ENCODE results near the gene TELO2.
A peak's percentile ranks its signal among the peaks of the same experiment; 100 is the strongest.
"Not testable (repeated sequence)": the region's sequence is repeated elsewhere in the genome, so short reads cannot be mapped to it uniquely, and the experiment has no call there.

TELO2 gene

GRCh38 chr16:1475552-1476114, 17.5 kb upstream of the TELO2 start:
- Histone ChIP-seq H3K4me3 (ENCODE audit: low read depth, low read length) (peak overlapping the region; percentile 88), H3K36me3 (peaks cover 3% of the 10 kb centered on the region), H3K27me3 (ENCODE audit: insufficient read depth, low read depth, severe bottlenecking) (no peaks in the 10 kb centered on the region), H3K9me3 (ENCODE audit: severe bottlenecking) (no peaks in the 10 kb centered on the region), H3K27ac (peak overlapping the region; percentile 99)
- DNase-seq = no peak
- TF ChIP-seq CTCF (IDR thresholded peaks at IDR 0.05; ENCODE audit: low read depth, low read length) = no peak

DNA sequence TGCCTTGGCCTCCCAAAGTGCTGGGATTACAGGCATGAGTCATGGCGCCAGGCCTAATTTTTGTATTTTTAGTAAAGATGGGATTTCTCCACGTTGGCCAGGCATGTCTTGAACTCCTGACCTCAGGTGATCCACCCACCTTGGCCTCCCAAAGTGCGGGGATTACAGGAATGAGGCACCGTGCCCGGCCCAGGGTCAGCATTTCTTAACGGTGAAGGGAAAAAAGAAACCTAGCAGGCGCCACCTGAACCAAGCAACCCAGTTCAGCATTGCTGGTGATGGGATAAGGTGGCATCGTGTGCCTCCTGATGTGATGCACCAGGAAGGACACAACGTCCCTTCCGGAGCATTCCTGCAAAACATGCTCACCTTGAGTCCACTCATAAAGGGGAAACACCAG, 16.1 kb upstream of the TELO2 start:
- no peak for DNase-seq
- Histone ChIP-seq H3K4me3 (ENCODE audit: low read depth, low read length) (no peak overlapping the region), H3K27me3 (ENCODE audit: insufficient read depth, low read depth, severe bottlenecking) (no peaks in the 10 kb centered on the region), H3K36me3 (peaks cover 3% of the 10 kb centered on the region), H3K9me3 (ENCODE audit: severe bottlenecking) (no peaks in the 10 kb centered on the region), H3K27ac (no peak overlapping the region)
- TF ChIP-seq CTCF (IDR thresholded peaks at IDR 0.05; ENCODE audit: low read depth, low read length) = no peak

GRCh38 chr16:1478937-1479336, 14.2 kb upstream of the TELO2 start:
- H3K36me3 ChIP-seq; H3K9me3 ChIP-seq (ENCODE audit: severe bottlenecking); H3K4me3 ChIP-seq (ENCODE audit: low read depth, low read length); H3K27me3 ChIP-seq (ENCODE audit: insufficient read depth, low read depth, severe bottlenecking); DNase-seq; H3K27ac ChIP-seq: not testable (repeated sequence)

- TF ChIP-seq CTCF (IDR thresholded peaks at IDR 0.05; ENCODE audit: low read depth, low read length) = no peak
- Histone ChIP-seq H3K9me3 (ENCODE audit: severe bottlenecking) (no peaks in the 10 kb centered on the region), H3K27ac (no peak overlapping the region), H3K36me3 (no peaks in the 10 kb centered on the region), H3K4me3 (ENCODE audit: low read depth, low read length) (no peak overlapping the region), H3K27me3 (ENCODE audit: insufficient read depth, low read depth, severe bottlenecking) (no peaks in the 10 kb centered on the region)
- no peak for DNase-seq
These were observed 11.0 kb upstream of the TELO2 start for GRCh38 chr16:1481906-1482835.

DNA sequence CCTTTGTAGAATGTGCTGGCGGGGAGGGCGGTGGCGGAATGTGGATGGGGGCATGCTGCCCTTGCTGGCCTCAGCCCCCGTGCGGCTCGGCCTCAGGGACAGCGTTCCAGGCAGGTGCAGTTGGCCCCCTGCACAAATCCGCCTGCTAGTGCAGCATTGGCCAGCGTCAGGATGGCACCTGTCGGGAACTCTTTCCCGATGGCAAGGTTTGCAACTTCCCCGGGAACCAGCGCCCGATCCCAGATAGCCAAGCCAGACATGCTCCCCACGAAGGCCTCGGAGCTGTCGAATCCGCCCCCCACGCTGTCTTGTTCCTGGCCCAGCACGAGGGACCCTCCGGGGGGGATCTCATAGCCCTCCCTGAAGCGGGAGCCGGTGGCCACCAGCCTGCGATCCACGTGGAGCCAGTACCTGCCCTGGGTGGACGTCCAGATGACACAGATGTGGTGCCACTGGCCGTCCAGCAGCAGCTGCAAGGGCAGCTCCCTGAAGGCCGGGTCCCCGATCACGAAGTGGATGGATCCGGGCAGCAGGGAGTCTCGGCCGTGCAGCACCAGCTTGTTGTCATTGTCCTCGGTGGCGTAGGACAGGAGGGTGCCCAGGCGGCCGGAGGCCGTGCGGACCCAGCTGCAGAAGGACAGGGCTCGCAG, 7.2 kb upstream of the TELO2 start:
- H3K27me3 ChIP-seq (ENCODE audit: insufficient read depth, low read depth, severe bottlenecking) = no peaks in the 10 kb centered on the region
- no peaks in the 10 kb centered on the region for H3K36me3 ChIP-seq
- TF ChIP-seq CTCF (IDR thresholded peaks at IDR 0.05; ENCODE audit: low read depth, low read length) = no peak
- H3K9me3 ChIP-seq (ENCODE audit: severe bottlenecking) = no peaks in the 10 kb centered on the region
- no peak for DNase-seq
- H3K4me3 ChIP-seq (ENCODE audit: low read depth, low read length) = no peak overlapping the region
- no peak overlapping the region for H3K27ac ChIP-seq
